ENCODE results near the gene CSNK1D. TPM values are rescaled to one million over a fixed set of nuclear protein-coding genes. Genes with fewer than 3 reads are reported as not detected.

CSNK1D gene
- total and polyA plus RNA-seq, 10 of the 15 experiments (the other 5 are each of a cell fraction or from before 2014, with no cell fraction given): 5.7 to 105 (median 58.1) TPM

DNA sequence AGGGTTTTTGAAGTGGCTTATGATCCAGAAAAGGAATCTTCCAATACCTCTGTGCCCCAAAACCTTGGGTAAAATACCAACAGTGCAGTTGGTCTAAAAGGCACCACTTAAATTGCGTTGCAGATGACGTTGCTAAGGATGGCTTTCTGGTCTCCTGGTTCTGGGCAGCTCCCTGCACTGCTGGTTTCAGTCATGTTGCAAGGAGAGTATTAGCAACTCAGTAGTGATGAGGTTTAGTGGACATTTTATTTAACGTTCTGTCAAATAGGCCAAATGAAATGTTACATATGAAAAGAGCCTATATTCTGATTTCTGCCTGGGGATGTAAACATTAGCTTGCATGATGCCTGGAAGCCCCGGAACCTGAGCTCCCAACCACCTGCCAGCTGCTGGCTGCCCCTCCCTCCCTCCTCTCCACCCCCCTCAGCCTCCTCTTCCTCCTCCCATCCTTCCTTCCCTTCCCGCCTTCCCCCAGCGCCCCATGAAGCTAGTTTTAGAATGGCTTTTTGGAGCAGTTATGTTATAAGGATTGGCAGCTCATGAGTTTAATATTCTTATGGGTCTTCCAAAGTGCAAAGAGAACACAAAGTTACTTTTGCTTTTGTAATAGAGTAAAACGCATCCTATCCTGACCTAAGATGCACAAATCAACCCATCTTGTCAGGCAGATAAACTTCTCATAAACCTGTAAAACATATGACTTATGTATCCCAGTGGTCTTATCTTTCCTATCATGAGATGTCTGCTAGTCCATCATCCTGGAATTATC lies 23.2 kb upstream of the CSNK1D start:
- FAIRE-seq: no peak
- H3K4me2 ChIP-seq (ENCODE audit: control insufficient read depth, insufficient read depth): peak overlapping the region; percentile 91
- 0 out of 2 replicates have a peak, but pooled peaks have one; percentile 47 for TF ChIP-seq LARP7 (IDR thresholded peaks at IDR 0.05)
- no peak for TF ChIP-seq CBX5 (IDR thresholded peaks at IDR 0.05; ENCODE audit: low read depth)
- no peak for TF ChIP-seq JUNB (IDR thresholded peaks at IDR 0.05)
- 0 out of 2 replicates have a peak, but pooled peaks have one; percentile 5 for TF ChIP-seq MTA3 (IDR thresholded peaks at IDR 0.05; ENCODE audit: borderline replicate concordance, low read length)
- TF ChIP-seq, protein P1, sequence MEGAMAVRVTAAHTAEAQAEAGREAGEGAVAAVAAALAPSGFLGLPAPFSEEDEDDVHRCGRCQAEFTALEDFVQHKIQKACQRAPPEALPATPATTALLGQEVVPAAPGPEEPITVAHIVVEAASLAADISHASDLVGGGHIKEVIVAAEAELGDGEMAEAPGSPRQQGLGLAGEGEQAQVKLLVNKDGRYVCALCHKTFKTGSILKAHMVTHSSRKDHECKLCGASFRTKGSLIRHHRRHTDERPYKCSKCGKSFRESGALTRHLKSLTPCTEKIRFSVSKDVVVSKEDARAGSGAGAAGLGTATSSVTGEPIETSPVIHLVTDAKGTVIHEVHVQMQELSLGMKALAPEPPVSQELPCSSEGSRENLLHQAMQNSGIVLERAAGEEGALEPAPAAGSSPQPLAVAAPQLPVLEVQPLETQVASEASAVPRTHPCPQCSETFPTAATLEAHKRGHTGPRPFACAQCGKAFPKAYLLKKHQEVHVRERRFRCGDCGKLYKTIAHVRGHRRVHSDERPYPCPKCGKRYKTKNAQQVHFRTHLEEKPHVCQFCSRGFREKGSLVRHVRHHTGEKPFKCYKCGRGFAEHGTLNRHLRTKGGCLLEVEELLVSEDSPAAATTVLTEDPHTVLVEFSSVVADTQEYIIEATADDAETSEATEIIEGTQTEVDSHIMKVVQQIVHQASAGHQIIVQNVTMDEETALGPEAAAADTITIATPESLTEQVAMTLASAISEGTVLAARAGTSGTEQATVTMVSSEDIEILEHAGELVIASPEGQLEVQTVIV (IDR thresholded peaks at IDR 0.05; ENCODE audit: borderline replicate concordance, partially characterized antibody): no peak
- H3K27me3 ChIP-seq (replicated peaks in 1 of 2; ENCODE audit: control insufficient read depth in 2 of 2, insufficient read depth in 2 of 2, low read length in 1 of 2): no peaks in the 10 kb centered on the region
- intact Hi-C loops (cut with micrococcal nuclease; ENCODE audit: unreplicated experiment) (no loop called here), in situ Hi-C loops (cut with MboI) (no loop called here)
- ATAC-seq: no peak
- H4K20me1 ChIP-seq (ENCODE audit: control insufficient read depth, insufficient read depth): no peaks in the 10 kb centered on the region
- peaks cover 4% of the 10 kb centered on the region for H3K79me2 ChIP-seq (ENCODE audit: control insufficient read depth, insufficient read depth, low read length)
- no peak for DNase-seq (ENCODE audit: low read depth, low spot score)
- peak overlapping the region; percentile 90 for H3K9ac ChIP-seq (ENCODE audit: control insufficient read depth, insufficient read depth, low read length)
- POLR2A ChIA-PET: interaction anchor here (0.8 to 3.0 kb wide), 12 partner anchors 10 to 320 kb away, joined by 3 to 20 read pairs (median 4); partner anchors contain the start of genes CCDC57, CSNK1D and SLC16A3
- WGBS (ENCODE audit: insufficient coverage, insufficient replicate concordance, low lambda C conversion rate, missing lambda C conversion rate): 40% methylated on average over 6 of the region's 7 CpGs
- no peaks in the 10 kb centered on the region for H3K36me3 ChIP-seq (ENCODE audit: control insufficient read depth in 2 of 2, insufficient read depth in 2 of 2, low read length in 1 of 2)
- peak overlapping the region; percentile 85 for H2AFZ ChIP-seq (ENCODE audit: control insufficient read depth, low read depth, low read length)
- CTCF ChIA-PET: interaction anchor here (1.0 to 8.7 kb wide), 4 partner anchors 27 to 204 kb away, joined by 3 to 94 read pairs (median 4); partner anchors contain the start of gene SLC16A3
- H3K4me3 ChIP-seq: peak overlapping the region; percentile 79
- H3K4me1 ChIP-seq (ENCODE audit: control insufficient read depth, insufficient read depth, low read length): peaks cover 25% of the 10 kb centered on the region
- RAD21 ChIA-PET (ENCODE audit: unreplicated experiment): interaction anchor here (1.0 to 7.9 kb wide), 8 partner anchors 9 to 91 kb away, joined by 3 to 77 read pairs (median 5); no protein-coding TSS in a partner anchor
- SMC1A ChIA-PET (ENCODE audit: uncharacterized antibody, unreplicated experiment): interaction anchor here (0.5 to 2.4 kb wide), 9 partner anchors 25 to 565 kb away, joined by 3 to 15 read pairs (median 4); no protein-coding TSS in a partner anchor
- no peaks in the 10 kb centered on the region for H3K9me3 ChIP-seq (replicated peaks; ENCODE audit: control insufficient read depth, insufficient read depth, low read length)
- BruUV-seq (replicated peaks): no TSS peak
- peak overlapping the region; percentile 80; the same call in 1 of the 2 replicates for H3K27ac ChIP-seq (ENCODE audit: control insufficient read depth, insufficient read depth)

Measured in GM12878 (cell line).